CD1c-positive myeloid dendritic cell (primary cell): ENCODE results near the gene COG5.

Experiments
- DNase-seq: peaks from one replicate; pipeline ENCODE4 v3.0.0-alpha.2; 2016; ENCODE audit errors: extremely low spot score

COG5 gene

DNA sequence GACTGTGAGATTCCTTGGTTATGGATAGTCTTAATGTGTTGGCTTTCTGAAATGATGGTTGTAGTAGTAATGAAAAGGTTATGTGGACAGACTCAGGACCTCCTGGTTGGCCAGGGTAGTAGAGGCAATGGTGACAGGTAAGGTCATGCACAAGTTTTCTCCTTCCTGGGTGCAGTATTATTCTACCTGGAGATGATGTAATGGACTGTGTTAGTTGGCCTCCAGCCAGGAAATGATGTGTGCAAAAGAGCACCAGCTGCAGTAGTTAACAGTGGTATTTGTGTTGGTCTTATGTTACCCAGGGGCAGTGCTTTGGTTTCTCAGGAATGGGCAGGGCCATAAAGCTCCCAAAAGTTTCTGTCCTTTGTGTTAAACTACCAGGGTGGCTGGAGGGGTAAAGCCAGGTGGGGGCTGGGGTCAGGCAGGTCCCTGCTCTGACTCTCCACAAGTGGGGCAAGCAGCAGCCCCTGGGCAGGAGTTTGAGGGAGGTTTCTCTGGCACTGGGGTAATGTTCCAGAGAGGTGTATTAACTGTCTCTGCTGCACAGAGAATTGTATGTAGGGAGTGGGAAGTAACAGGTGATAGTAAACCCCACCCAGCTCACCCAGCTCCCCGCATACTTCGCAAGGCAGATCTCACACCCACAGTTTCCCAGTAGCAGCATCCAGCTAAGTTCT is 57.6 kb downstream of the COG5 start:
- DNase-seq = no peak

DNA sequence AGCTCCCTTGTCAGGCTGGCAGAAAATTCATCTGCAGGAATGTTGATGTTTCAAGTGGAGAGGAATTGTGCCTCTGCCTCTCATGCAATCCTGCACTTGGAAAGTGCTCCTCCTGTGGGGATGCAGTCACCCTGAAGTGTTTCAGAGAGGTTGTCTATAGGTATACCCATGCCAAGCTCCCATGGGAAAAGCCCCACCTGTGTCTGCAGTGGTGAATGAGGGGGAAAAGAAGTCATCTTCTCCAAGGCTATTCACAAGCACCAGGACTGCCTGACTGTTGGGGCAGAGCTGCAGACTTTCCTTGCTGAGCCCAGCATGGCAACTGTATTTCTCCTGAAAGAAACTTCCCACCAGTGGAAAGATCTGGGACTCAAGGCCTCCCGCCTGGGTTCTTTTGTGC is 58.4 kb downstream of the COG5 start:
- no peak for DNase-seq

GRCh38 chr7:107503687-107504086 is 60.0 kb downstream of the COG5 start:
- no peak for DNase-seq

DNA sequence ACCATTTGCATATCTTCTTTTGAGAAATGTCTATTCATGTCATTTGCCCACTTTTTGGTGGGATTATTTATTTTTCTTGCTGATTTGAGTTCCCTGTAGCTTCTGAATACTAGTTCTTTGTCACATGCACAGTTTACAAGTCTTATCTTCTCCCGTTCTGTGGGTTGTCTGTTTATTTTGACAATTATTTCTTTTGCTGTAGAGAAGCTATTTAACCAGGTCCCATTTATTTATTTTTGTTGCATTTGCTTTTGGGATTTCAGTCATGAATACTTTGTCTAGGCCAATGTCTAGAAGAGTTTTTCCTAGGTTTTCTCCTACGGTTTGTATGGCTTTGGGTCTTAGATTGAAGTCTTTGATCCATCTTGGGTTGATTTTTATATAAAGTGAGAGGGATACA is 60.9 kb downstream of the COG5 start:
- DNase-seq = no peak

DNA sequence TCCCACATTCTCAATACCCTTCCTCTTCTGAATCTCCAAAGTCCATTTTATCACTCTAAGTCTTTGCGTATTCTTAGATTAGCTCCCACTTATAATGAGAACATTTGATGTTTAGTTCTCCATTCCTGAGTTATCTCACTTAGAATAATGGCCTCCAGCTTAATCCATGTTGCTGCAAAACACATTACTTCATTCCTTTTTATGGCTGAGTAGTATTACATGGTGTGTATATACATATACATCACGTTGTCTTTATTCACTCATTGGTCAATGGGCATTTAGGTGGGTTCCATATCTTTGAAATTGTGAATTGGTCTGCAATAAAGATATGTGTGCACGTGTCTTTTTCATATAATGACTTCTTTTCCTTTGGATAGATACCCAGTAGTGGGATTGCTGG is 61.6 kb downstream of the COG5 start:
- DNase-seq = no peak

- peak; percentile 7 for DNase-seq
Observed at GRCh38 chr7:107501593-107501992, 62.1 kb downstream of the COG5 start.

GRCh38 chr7:107499731-107500130 is 64.0 kb downstream of the COG5 start:
- DNase-seq = no peak

- no peak for DNase-seq
Observed at GRCh38 chr7:107495516-107495915, 68.2 kb downstream of the COG5 start.

GRCh38 chr7:107494884-107495283 is 68.8 kb downstream of the COG5 start:
- DNase-seq = no peak

DNA sequence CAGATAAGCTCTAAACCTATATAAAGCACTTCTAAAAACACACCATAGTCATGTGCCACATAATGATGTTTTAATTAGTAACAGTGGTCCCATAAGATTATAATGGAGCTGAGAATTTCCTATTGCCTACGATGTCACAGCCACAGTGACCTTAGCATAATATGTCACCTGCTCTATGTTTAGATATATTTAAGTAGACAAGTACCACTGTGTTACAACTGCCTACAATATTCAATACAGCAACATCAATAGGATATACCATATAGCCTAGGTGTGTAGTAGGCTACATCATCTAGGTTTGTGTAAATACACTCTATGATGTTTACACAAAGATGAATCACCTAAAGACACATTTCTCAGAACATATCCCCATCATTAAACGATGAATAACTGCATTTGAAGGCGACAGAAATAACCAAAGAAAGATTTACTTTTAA is 69.4 kb downstream of the COG5 start:
- DNase-seq = no peak

DNA sequence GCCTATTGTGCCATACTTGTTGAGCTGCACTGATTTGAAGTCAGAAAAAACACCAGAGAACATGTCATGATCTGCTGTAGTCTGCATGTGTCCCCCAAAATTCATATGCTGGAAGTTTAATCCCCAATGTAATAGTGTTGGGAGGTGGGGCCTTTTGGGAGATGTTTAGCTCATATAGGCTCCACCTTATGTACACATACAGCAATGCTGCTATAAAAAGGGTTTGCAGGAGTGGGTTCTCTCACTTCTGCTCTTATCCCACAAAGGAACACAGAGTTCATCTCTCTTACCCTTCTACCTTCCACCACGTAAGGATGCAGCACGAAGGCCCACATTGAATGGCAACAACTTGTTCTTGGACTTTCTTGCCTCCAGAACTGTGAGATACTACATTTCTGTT is 70.8 kb downstream of the COG5 start:
- DNase-seq = no peak

DNA sequence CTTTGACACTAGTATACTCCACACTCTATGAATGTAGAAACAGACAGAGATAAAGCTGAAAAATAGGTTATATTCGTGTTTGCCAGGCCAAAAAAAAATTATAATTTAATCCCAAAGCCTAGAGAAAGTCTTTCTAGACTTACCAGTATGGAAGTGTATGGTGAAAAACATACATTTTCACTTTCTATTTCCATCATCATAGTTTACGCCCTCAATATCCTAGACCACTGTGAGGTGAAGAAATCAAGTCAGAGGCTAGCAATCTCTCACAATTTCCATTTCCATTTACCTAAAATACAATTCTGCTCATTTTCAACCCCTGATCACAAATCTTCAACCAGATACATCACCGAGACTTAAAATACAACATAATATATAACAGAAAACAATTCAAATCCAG is 77.7 kb downstream of the COG5 start:
- DNase-seq = no peak

DNA sequence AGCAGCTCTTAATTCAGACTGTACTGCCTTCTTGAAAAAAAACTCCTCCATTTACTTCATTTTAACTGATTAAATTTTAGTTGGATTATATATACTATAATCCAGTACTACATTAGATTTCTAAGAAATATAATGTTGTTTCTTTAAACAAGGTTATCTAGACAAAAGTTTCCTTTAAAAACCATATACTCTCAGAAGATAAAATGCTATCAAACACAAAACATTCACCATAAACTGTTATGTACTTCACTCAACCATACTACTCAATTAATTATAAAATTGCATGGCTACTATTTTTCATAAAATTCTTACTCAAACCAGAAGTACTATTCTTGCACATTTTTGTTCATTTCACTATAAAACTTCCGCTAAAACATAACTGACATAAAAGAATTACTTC is 81.1 kb downstream of the COG5 start:
- DNase-seq = no peak

GRCh38 chr7:107480932-107481331 is 82.8 kb downstream of the COG5 start:
- DNase-seq = no peak

DNA sequence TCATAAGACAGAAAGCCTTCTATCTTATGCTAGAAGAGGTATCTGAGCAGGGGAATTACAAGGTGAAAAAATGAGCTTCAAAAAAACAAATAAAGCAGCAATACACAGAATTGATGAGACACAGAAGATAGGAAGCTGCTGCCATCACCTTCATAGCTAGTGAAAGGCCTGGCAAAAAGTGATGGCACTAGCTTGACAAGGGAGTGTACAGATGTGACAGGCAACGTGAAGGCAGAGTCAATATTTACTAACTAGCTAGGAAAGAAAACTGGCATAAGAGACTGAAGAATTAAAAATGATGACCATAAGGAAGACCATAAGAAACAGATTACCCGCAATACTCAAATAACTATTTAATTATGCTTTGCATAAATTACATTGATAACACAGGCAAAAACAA is 84.4 kb downstream of the COG5 start:
- no peak for DNase-seq

DNA sequence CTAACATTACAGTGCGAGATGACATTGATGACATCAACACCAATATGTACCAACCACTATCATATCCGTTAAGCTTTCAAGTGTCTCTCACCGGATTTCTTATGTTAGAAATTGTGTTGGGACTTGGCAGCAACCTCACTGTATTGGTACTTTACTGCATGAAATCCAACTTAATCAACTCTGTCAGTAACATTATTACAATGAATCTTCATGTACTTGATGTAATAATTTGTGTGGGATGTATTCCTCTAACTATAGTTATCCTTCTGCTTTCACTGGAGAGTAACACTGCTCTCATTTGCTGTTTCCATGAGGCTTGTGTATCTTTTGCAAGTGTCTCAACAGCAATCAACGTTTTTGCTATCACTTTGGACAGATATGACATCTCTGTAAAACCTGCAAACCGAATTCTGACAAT is 89.6 kb downstream of the COG5 start:
- DNase-seq = no peak

DNA sequence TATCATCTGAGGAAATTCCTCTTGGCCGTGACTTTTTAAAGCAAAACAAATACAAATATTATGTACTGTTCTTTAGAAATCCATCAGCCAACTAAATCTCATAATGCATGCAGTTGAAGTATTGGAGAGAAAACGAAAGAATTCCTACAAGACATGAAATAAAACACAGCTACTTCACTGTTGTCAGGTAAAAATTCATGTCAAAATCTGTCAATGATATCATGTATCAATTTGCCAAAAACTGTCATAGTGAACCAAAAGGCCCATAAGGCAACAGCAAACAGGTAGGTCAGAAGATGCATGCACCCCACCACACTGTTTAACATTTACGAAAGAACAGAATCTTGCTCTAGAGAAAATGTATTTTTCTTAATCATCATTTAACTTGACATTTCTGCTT is 91.6 kb downstream of the COG5 start:
- no peak for DNase-seq

GRCh38 chr7:107471292-107472070 is 92.2 kb downstream of the COG5 start:
- peak; percentile 12 for DNase-seq

GRCh38 chr7:107469929-107470328 is 93.8 kb downstream of the COG5 start, which contains the start of gene GPR22:
Gene GPR22, plus strand, starts transcription at chr7:107470057. Its CDS starts 4,004 bp downstream, at chr7:107474061.
- no peak for DNase-seq

- no peak for DNase-seq
Observed at GRCh38 chr7:107468824-107469223, 94.9 kb downstream of the COG5 start.

DNA sequence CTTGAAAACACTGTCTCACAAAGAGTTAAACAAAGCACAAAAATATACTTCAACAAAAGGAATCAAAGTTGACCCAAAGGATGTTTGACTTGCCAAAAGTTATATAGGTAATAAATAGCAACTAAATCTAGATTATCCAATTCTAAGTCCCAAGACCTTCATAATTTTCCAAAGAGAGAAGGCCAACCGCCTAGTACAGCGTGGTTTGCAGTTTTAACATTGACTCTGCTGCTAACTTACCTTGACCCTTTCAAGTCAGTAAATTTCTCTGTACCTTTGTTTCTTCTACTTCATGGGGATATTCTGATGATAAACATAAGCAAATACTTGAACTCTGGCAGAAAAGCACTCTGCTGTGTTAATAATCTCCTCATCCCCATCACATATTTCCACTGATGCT is 95.7 kb downstream of the COG5 start:
- no peak for DNase-seq

DNA sequence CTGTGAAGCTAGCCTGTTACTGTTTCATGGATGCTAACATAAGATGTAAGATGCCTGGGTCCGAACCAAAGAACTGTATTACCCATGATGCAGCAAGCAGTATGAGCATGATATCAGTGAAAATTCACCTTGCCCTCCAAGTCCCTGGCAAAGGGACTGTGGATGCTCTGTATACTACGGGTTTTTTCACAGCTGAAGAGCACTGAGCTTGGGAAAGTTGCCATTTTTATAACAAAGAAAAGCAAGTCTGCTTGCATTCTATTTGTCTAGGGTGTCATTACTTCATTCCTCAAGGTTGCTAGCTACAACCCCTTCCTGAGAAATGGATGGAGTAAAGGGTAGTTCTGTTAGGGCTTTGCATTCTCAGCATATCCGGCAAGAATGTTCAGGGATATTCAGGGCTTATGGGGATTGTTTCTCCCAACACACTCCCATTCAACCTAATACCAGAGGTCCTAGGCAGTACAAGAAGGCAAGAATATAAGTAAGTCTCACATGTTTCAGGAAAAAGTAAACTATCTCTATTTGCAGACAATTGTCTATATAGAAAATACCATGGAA is 99.0 kb downstream of the COG5 start:
- DNase-seq = no peak
